Activated naive CD8-positive, alpha-beta T cell (primary cell): ENCODE results near the gene CDC6.
"Not testable (repeated sequence)": the region's sequence is repeated elsewhere in the genome, so short reads cannot be mapped to it uniquely, and the experiment has no call there.

Experiments
- H3K27ac Mint-ChIP-seq: one replicate; pipeline ENCODE4 v1.8.0; 2021; ENCODE audit warnings: mixed read lengths
- H3K27me3 Mint-ChIP-seq: one replicate; pipeline ENCODE4 v1.8.0; 2021; ENCODE audit warnings: mixed read lengths
- H3K36me3 Mint-ChIP-seq: one replicate; pipeline ENCODE4 v1.8.0; 2021; ENCODE audit warnings: mixed read lengths
- H3K4me1 Mint-ChIP-seq: one replicate; pipeline ENCODE4 v1.8.0; 2021; ENCODE audit warnings: low read depth, mixed read lengths
- H3K4me3 Mint-ChIP-seq: one replicate; pipeline ENCODE4 v1.8.0; 2021; ENCODE audit warnings: mild to moderate bottlenecking, mixed read lengths
- H3K9me3 Mint-ChIP-seq: one replicate; pipeline ENCODE4 v1.8.0; 2021; ENCODE audit warnings: low read depth, mixed read lengths

The CDC6 gene

DNA sequence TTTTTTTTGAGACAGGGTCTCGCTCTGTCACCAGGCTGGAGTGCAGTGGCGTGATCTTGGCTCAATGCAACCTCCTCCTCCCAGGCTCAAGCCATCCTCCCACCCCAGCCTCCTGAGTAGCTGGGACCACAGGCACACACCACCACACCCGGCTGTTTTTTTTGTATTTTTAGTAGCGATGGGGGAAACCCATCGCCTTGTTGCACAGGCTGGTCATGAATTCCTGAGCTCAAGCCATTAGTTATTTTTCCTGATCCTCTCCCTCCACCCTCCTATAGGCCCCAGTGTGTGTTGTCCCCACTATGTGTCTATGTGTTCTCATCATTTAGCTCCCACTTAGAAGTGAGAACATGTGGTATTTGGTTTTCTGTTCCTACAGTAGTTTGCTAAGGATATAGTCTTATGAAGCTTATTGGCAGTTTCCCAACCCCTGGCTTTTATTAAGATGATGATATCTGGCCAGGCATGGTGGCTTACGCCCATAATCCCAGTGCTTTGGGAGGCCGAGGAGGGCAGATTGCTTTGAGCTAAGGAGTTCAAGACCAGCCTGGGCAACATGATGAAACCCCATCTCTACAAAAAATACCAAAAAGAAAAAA lies 11.6 kb downstream of the CDC6 start:
- H3K9me3 Mint-ChIP-seq, H3K27me3 Mint-ChIP-seq, H3K27ac Mint-ChIP-seq, H3K4me3 Mint-ChIP-seq: not testable (repeated sequence)
- Mint-ChIP-seq H3K36me3 (peaks cover 11% of the 10 kb centered on the region), H3K4me1 (peaks cover 15% of the 10 kb centered on the region)

- Mint-ChIP-seq H3K4me3 (no peak overlapping the region), H3K36me3 (peaks cover 9% of the 10 kb centered on the region), H3K4me1 (peaks cover 15% of the 10 kb centered on the region), H3K9me3 (no peaks in the 10 kb centered on the region), H3K27ac (no peak overlapping the region), H3K27me3 (no peaks in the 10 kb centered on the region)
Observed at GRCh38 chr17:40301315-40301714, 13.6 kb downstream of the CDC6 start.

DNA sequence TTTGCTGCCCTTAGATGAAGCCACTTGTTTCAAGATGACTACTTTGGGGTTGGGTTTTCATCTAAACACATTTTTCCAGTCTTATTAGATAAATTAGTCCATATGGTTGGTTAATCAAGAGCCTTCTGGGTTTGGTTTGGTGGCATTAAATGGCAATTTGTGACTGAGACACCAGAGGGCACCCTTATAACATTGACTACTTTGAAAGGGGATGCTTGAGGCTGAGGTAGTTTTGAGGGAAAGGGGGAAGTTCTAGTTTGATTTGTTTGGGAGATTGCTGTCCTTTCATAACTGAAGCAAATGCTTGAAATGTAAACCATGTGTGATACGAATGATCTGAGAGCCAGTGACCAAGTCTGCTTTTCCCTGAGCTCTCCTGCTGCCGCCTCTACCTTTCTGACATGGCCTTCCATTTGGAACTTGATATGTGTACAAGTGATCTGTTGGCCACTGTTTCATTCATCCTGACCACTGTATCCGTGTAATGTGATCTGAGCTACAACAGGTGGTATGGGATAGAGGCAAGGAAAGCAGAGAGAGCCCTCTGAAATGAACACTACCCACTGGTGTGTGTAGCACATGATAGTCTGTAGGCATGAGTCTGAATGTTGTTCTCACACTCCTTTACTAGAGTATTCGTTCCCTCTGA lies 15.5 kb downstream of the CDC6 start:
- H3K4me3 Mint-ChIP-seq: no peak overlapping the region
- peaks cover 6% of the 10 kb centered on the region for H3K36me3 Mint-ChIP-seq
- H3K9me3 Mint-ChIP-seq: no peaks in the 10 kb centered on the region
- no peaks in the 10 kb centered on the region for H3K27me3 Mint-ChIP-seq
- H3K27ac Mint-ChIP-seq: no peak overlapping the region
- peaks cover 15% of the 10 kb centered on the region for H3K4me1 Mint-ChIP-seq

- peaks cover 4% of the 10 kb centered on the region for H3K36me3 Mint-ChIP-seq
- no peaks in the 10 kb centered on the region for H3K9me3 Mint-ChIP-seq
- no peak overlapping the region for H3K4me3 Mint-ChIP-seq
- no peaks in the 10 kb centered on the region for H3K27me3 Mint-ChIP-seq
- peaks cover 15% of the 10 kb centered on the region for H3K4me1 Mint-ChIP-seq
- no peak overlapping the region for H3K27ac Mint-ChIP-seq
Observed at GRCh38 chr17:40303708-40304551, 16.3 kb downstream of the CDC6 start.

GRCh38 chr17:40304552-40304863 lies 16.8 kb downstream of the CDC6 start:
- not testable (repeated sequence) for H3K36me3 Mint-ChIP-seq, H3K27ac Mint-ChIP-seq, H3K9me3 Mint-ChIP-seq, H3K4me3 Mint-ChIP-seq, H3K27me3 Mint-ChIP-seq
- peaks cover 15% of the 10 kb centered on the region for H3K4me1 Mint-ChIP-seq

- H3K4me3 Mint-ChIP-seq, H3K36me3 Mint-ChIP-seq, H3K9me3 Mint-ChIP-seq, H3K27ac Mint-ChIP-seq, H3K27me3 Mint-ChIP-seq: not testable (repeated sequence)
- H3K4me1 Mint-ChIP-seq: peaks cover 15% of the 10 kb centered on the region
Observed at GRCh38 chr17:40304866-40305265, 17.2 kb downstream of the CDC6 start.

DNA sequence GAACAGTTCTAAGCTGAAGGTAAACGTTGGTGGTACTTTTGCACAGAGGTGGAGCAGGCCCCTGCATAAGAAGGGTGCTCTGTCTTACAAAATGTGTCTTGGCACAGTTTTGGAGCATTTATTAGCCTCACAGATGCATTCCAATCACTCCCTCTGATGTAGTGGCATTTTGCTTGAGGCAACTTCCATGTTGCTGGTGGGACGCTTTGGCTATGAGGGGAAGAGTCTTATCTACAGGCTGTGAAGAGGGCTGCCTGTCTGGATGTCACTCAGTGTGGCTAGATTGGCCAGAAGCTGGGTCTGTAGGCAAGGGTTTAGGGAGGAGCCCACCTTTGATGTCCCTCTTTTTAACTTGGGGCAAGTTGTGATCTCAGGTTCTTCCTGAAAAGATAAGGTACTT lies 18.7 kb downstream of the CDC6 start:
- Mint-ChIP-seq H3K9me3 (no peaks in the 10 kb centered on the region), H3K36me3 (no peaks in the 10 kb centered on the region), H3K4me3 (no peak overlapping the region), H3K27me3 (no peaks in the 10 kb centered on the region), H3K4me1 (peaks cover 15% of the 10 kb centered on the region), H3K27ac (peak overlapping the region; percentile 41)

- H3K4me1 Mint-ChIP-seq: peaks cover 15% of the 10 kb centered on the region
- H3K27me3 Mint-ChIP-seq: no peaks in the 10 kb centered on the region
- H3K36me3 Mint-ChIP-seq: no peaks in the 10 kb centered on the region
- H3K27ac Mint-ChIP-seq: no peak overlapping the region
- no peak overlapping the region for H3K4me3 Mint-ChIP-seq
- no peaks in the 10 kb centered on the region for H3K9me3 Mint-ChIP-seq
Observed at GRCh38 chr17:40307001-40307730, 19.5 kb downstream of the CDC6 start.

DNA sequence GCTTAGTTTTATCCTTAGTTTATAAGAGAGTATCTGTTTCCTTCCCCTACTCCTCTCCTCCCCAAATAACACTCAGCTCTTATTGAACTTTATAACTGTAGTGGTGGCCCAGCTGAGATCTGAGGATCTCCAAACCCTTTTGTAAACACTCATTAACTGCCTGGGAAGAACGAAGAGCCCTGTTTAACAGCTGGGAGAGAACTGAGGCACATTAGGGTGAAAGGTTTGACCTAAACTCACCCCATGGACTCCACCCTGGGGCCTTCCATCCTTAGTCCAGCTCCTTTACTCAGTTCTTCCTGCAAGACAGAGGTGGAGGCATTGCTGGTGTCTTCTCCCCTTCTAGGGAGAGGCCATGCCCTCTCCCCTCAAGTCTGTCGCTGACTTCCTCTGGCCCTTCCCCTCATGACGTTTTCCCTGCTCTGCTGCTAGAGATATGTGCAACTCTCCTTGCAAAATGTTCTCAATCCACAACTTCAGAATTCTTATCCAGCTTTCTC lies 20.1 kb downstream of the CDC6 start:
- Mint-ChIP-seq H3K9me3 (no peaks in the 10 kb centered on the region), H3K36me3 (no peaks in the 10 kb centered on the region), H3K27ac (no peak overlapping the region), H3K4me1 (peaks cover 16% of the 10 kb centered on the region), H3K4me3 (no peak overlapping the region), H3K27me3 (no peaks in the 10 kb centered on the region)

GRCh38 chr17:40309031-40309948 lies 21.6 kb downstream of the CDC6 start, which contains the start of gene RARA:
Gene RARA, plus strand, starts transcription at chr17:40309180. Its CDS starts 22,039 bp downstream, at chr17:40331219.
- H3K36me3 Mint-ChIP-seq: no peaks in the 10 kb centered on the region
- H3K4me3 Mint-ChIP-seq: no peak within 1 kb of the TSS
- H3K27me3 Mint-ChIP-seq: no peaks in the 10 kb centered on the region
- H3K4me1 Mint-ChIP-seq: peaks cover 15% of the 10 kb centered on the region
- H3K9me3 Mint-ChIP-seq: no peaks in the 10 kb centered on the region
- no peak within 1 kb of the TSS for H3K27ac Mint-ChIP-seq

GRCh38 chr17:40309949-40310510 lies 22.4 kb downstream of the CDC6 start:
- Mint-ChIP-seq H3K27ac (peak overlapping the region; percentile 30), H3K4me3 (no peak overlapping the region), H3K4me1 (peaks cover 19% of the 10 kb centered on the region), H3K9me3 (no peaks in the 10 kb centered on the region), H3K27me3 (no peaks in the 10 kb centered on the region), H3K36me3 (no peaks in the 10 kb centered on the region)

DNA sequence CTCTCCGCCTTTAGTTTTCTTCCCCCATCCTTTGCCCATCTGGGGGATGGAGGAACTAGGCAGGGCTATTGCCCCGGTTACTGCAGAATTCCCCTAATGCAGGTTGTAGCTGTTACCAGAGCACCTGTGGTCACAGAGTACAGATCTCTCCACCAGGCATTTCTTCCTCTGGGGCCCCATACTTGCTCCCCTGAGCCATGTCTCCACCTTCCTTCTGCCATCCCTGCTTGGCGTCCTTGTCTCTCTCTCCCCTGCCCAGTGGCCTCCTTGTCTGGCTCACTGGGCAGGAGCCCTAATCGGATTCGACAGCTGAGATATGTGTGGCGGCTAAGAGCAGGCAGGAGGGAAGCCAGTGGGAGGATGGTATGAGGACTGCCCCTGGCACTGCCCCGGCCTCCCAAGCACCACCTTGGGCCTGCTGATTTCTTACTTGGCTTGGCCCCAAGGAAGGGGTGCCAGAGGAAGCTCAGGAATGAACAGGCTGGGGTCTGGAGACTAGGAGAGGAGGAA lies 23.3 kb downstream of the CDC6 start:
- peak overlapping the region; percentile 23 for H3K4me3 Mint-ChIP-seq
- H3K4me1 Mint-ChIP-seq: peaks cover 28% of the 10 kb centered on the region
- H3K27ac Mint-ChIP-seq: no peak overlapping the region
- no peaks in the 10 kb centered on the region for H3K27me3 Mint-ChIP-seq
- H3K9me3 Mint-ChIP-seq: no peaks in the 10 kb centered on the region
- no peaks in the 10 kb centered on the region for H3K36me3 Mint-ChIP-seq

DNA sequence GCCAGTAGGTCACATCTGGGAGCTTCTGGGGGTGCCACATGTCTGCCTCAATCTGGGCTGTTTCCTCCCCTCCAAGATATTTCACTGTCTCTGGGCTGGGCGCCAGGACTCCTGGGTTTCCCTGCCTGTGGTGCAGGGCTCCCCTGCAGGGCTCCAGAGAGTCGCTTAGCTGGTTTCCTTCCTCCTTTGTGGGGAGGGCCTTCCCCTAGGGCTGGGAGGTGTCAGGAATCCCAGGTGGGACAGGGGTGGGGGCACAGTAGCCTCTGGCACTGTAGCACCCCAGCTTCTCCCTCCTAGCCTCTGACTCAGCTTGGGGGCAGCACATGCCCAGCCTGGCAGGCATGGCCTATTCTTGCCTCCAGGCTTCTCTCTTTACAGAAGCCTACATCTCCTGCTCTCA lies 23.9 kb downstream of the CDC6 start:
- Mint-ChIP-seq H3K4me3 (no peak overlapping the region), H3K4me1 (peaks cover 35% of the 10 kb centered on the region), H3K27me3 (no peaks in the 10 kb centered on the region), H3K36me3 (no peaks in the 10 kb centered on the region), H3K27ac (no peak overlapping the region), H3K9me3 (no peaks in the 10 kb centered on the region)
